HepG2 (cell line): Measurements from ENCODE around the gene PLEKHA6. TPM values are rescaled to one million over a fixed set of nuclear protein-coding genes. Genes with fewer than 3 reads are reported as not detected.

Experiments
- ATAC-seq: fragments of 200-7000 bp; cut with Tn5 transposase; 3 replicates; pipeline ENCODE4 v1.9.1; 2020; ENCODE audit warnings: mild to moderate bottlenecking, moderate library complexity
- BruUV-seq: library from RNA; stranded (reverse); fragments of 400-500 nt; replicated peaks from 2 replicates; lab custom pipeline; 2021; lab: Mats Ljungman, UMichigan
- CTCF ChIA-PET: fragments of 300-600 bp; formaldehyde crosslinking; extraction: SDS; loops from one replicate; lab custom pipeline; 2021; ENCODE audit warnings: low total read pairs, inconsistent platforms, low intra/inter-chr PET ratio; lab: Yijun Ruan, JAX
- POLR2A ChIA-PET: fragments of 350-600 bp; sonication (Branson Sonifier 250); formaldehyde crosslinking; loops from one replicate; lab custom pipeline; 2020; ENCODE audit warnings: antibody characterized with exemption, inconsistent platforms; lab: Yijun Ruan, JAX
- DNase-seq: peaks from one replicate; pipeline ENCODE4 v3.0.0-alpha.2; 2015; ENCODE audit warnings: low spot score
- FAIRE-seq: peaks from 3 replicates; lab custom pipeline; 2011; peaks lifted over from hg19 to GRCh38; lab: Jason Lieb, UNC
- H2AFZ ChIP-seq: one replicate; pipeline ENCODE4 v1.6.1; 2011; ENCODE audit warnings: low read length, inconsistent platforms
- H3K27ac ChIP-seq: fragments of 300-600 bp; 3 replicates; pipeline ENCODE4 v1.8.0; 2011; ENCODE audit warnings: mixed run types, mild to moderate bottlenecking, mixed read lengths, low read length, inconsistent platforms; ENCODE audit not compliant: insufficient read depth; ENCODE audit errors: extremely low read length
- H3K27me3 ChIP-seq, 2 experiments: fragments of 200-600 bp in 1 of 2; 2 replicates in 1 of 2; 3 replicates in 1 of 2; pipeline versions ENCODE4 v1.6.0 to v1.8.0; 2011; ENCODE audit warnings: low read length in 2 of 2, mild to moderate bottlenecking in 2 of 2, moderate library complexity in 2 of 2, inconsistent platforms in 1 of 2; ENCODE audit not compliant: insufficient read depth in 2 of 2, control insufficient read depth in 1 of 2
- H3K36me3 ChIP-seq, 2 experiments: fragments of 200-600 bp in 1 of 2; replicated peaks in 1 of 2; 2 replicates in 1 of 2; 3 replicates in 1 of 2; pipeline versions ENCODE4 v1.5.1 to v1.8.0; 2011; ENCODE audit warnings: low read length in 2 of 2, inconsistent platforms in 1 of 2; ENCODE audit not compliant: insufficient read depth in 2 of 2, control insufficient read depth in 1 of 2
- H3K4me1 ChIP-seq: 2 replicates; pipeline ENCODE4 v1.5.1; 2012; ENCODE audit warnings: low read length, inconsistent platforms; ENCODE audit not compliant: insufficient read depth
- H3K4me2 ChIP-seq: 2 replicates; pipeline ENCODE4 v1.6.0; 2011; ENCODE audit warnings: low read depth, low read length, inconsistent platforms
- H3K4me3 ChIP-seq, 3 experiments: fragments of 200-600 bp in 1 of 3; sonication (generic), shearing (Covaris generic) in 1 of 3; replicated peaks in 1 of 3; 2 replicates each; pipeline ENCODE4 v1.5.1; 2011 to 2016; ENCODE audit warnings: low read length in 3 of 3, inconsistent platforms in 2 of 3, low read depth in 2 of 3, mild to moderate bottlenecking in 2 of 3, control low read depth in 1 of 3, mixed read lengths in 1 of 3; ENCODE audit not compliant: insufficient read depth in 1 of 3
- H3K79me2 ChIP-seq: one replicate; pipeline ENCODE4 v1.6.1; 2011; ENCODE audit warnings: low read length, inconsistent platforms; ENCODE audit not compliant: insufficient read depth
- H3K9ac ChIP-seq: 2 replicates; pipeline ENCODE4 v1.6.0; 2011; ENCODE audit warnings: mild to moderate bottlenecking, low read depth, low read length, inconsistent platforms; ENCODE audit not compliant: insufficient read depth
- H3K9me3 ChIP-seq: 2 replicates; pipeline ENCODE4 v1.5.1; 2012; ENCODE audit warnings: mild to moderate bottlenecking, low read length
- H4K20me1 ChIP-seq: 2 replicates; pipeline ENCODE4 v1.6.0; 2011; ENCODE audit warnings: inconsistent platforms, mild to moderate bottlenecking, low read length, moderate library complexity; ENCODE audit not compliant: insufficient read depth
- DNMT3B ChIP-seq: conservative IDR thresholded peaks from 2 replicates; pipeline ENCODE4 v1.6.1; 2016; ENCODE audit warnings: missing biosample characterization, control low read depth
- EEA1 ChIP-seq: sonication (generic); formaldehyde crosslinking; IDR thresholded peaks from 2 replicates; pipeline ENCODE4 v1.5.1; 2020; ENCODE audit warnings: mild to moderate bottlenecking, missing genetic modification reagents, borderline replicate concordance
- FOXO1 ChIP-seq: sonication (generic); formaldehyde crosslinking; IDR thresholded peaks from 2 replicates; pipeline ENCODE4 v1.4.0; 2020; ENCODE audit warnings: missing genetic modification reagents
- MEIS1 ChIP-seq: sonication (generic); formaldehyde crosslinking; IDR thresholded peaks from 2 replicates; pipeline ENCODE4 v1.9.0; 2021; ENCODE audit warnings: mild to moderate bottlenecking, missing genetic modification reagents, moderate library complexity, borderline replicate concordance
- PHF21A ChIP-seq: sonication (generic); formaldehyde crosslinking; IDR thresholded peaks from 2 replicates; pipeline ENCODE4 v1.5.0; 2020; ENCODE audit warnings: mild to moderate bottlenecking, missing genetic modification reagents
- PHF5A ChIP-seq: IDR thresholded peaks from one replicate; pipeline ENCODE4 v1.6.1; 2018; ENCODE audit warnings: low read depth, missing genetic modification reagents; ENCODE audit not compliant: unreplicated experiment
- RNF2 ChIP-seq: fragments of 450-650 bp; conservative IDR thresholded peaks from 2 replicates; pipeline ENCODE4 v1.6.1; 2016; ENCODE audit warnings: low read depth
- ZBTB1 ChIP-seq: sonication (generic); formaldehyde crosslinking; IDR thresholded peaks from 2 replicates; pipeline ENCODE4 v1.4.0; 2020; ENCODE audit warnings: missing genetic modification reagents, borderline replicate concordance
- ZNF251 ChIP-seq: sonication (generic); formaldehyde crosslinking; IDR thresholded peaks from 2 replicates; pipeline ENCODE4 v1.9.0; 2021; ENCODE audit warnings: mild to moderate bottlenecking, missing genetic modification reagents
- ZNF263 ChIP-seq: sonication (generic); formaldehyde crosslinking; IDR thresholded peaks from 2 replicates; pipeline ENCODE4 v1.4.0; 2020; ENCODE audit warnings: missing genetic modification reagents
- ZNF282 ChIP-seq: fragments of 450-650 bp; IDR thresholded peaks from 2 replicates; pipeline ENCODE4 v1.6.1; 2018; ENCODE audit not compliant: partially characterized antibody
- ZNF34 ChIP-seq: sonication (generic); formaldehyde crosslinking; IDR thresholded peaks from 2 replicates; pipeline ENCODE4 v1.4.0; 2020; ENCODE audit warnings: mild to moderate bottlenecking, missing genetic modification reagents, borderline replicate concordance
- ZNF564 ChIP-seq: sonication (generic); formaldehyde crosslinking; IDR thresholded peaks from 2 replicates; pipeline ENCODE4 v1.8.1; 2023; ENCODE audit warnings: mild to moderate bottlenecking, missing genetic modification reagents
- ZNF670 ChIP-seq: sonication (generic); formaldehyde crosslinking; IDR thresholded peaks from 2 replicates; pipeline ENCODE4 v1.8.0; 2022; ENCODE audit warnings: mild to moderate bottlenecking, missing genetic modification reagents, borderline replicate concordance
- WGBS: methylation state at CpG from one replicate; pipeline ENCODE4 v1.1.6; 2017; ENCODE audit warnings: low lambda C conversion rate; 5-methylcytosine and 5-hydroxymethylcytosine counted together
- in situ Hi-C: cut with HindIII; loops from 2 replicates; pipeline ENCODE4 v1.10.0; 2017; ENCODE audit warnings: low pct_unique_long_range_greater_than_20kb; ENCODE audit not compliant: extremely low pct_ligation_motif_present
- intact Hi-C: fragments of 100-400 bp; cut with micrococcal nuclease; formaldehyde crosslinking; loops from one replicate; pipeline ENCODE4 v1.10.0; 2022; ENCODE audit not compliant: unreplicated experiment
- polyA plus RNA-seq, 8 experiments: library from polyadenylated mRNA; depleted of rRNA in 3 of 8; stranded (reverse) in 7 of 8; unstranded in 1 of 8; fragments of >200 nt; fragmentation: Illumina TruSeq in 4 of 8; extraction: Trizol in 4 of 8; gene quantifications; 2 replicates each; pipeline versions ENCODE4 v1.2.1 to v1.2.3, GENCODE V29; 2011 to 2016; ENCODE audit warnings: low read depth in 4 of 8, missing spikeins in 1 of 8, mixed read lengths in 1 of 8; ENCODE audit not compliant: insufficient read depth in 1 of 8
- total RNA-seq, 5 experiments: library from RNA; depleted of rRNA; stranded (reverse); fragments of >200 nt; fragmentation: Illumina TruSeq; extraction: Trizol; gene quantifications; 2 replicates each; pipeline ENCODE4 v1.2.3, GENCODE V29; 2016; ENCODE audit warnings: low read depth in 1 of 5
- TF ChIP-seq, protein P1 (sequence below): sonication (generic); formaldehyde crosslinking; IDR thresholded peaks from 2 replicates; pipeline ENCODE4 v1.4.0; 2020; ENCODE audit warnings: mild to moderate bottlenecking, low read depth, missing genetic modification reagents

PLEKHA6 gene
- total and polyA plus RNA-seq, 2 of the 13 experiments (the other 11 are each of a cell fraction or from before 2014, with no cell fraction given), result 5.3 to 11.4 TPM

DNA sequence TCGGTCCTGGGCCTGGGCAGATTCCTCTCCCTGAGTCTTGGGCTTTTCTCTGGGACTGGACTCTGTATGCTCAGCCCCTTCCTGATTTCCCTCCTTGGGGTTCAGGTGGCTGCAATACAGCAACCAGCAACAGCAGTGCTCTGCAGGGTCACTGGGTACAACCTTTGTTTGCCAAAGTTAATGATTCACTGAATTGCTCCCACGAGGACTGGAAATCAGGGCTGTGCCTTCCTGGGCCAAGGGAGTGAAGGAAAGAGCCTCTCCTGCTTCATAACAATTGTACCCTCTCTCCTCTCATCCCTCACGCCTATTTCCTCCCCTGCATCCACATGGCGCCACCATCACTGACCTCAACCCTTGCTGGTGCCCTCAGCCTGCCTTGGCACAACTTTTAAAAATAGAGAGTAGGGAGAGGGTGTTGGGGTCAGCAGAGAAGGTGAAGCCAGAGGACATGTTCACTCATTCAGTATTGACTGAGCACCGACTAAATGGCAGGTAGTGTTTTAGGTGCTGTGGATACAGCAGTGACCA is 93.2 kb downstream of the PLEKHA6 start (continued):
- TF ChIP-seq, protein P1, sequence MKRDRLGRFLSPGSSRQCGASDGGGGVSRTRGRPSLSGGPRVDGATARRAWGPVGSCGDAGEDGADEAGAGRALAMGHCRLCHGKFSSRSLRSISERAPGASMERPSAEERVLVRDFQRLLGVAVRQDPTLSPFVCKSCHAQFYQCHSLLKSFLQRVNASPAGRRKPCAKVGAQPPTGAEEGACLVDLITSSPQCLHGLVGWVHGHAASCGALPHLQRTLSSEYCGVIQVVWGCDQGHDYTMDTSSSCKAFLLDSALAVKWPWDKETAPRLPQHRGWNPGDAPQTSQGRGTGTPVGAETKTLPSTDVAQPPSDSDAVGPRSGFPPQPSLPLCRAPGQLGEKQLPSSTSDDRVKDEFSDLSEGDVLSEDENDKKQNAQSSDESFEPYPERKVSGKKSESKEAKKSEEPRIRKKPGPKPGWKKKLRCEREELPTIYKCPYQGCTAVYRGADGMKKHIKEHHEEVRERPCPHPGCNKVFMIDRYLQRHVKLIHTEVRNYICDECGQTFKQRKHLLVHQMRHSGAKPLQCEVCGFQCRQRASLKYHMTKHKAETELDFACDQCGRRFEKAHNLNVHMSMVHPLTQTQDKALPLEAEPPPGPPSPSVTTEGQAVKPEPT (CRISPR knock-in tag), result no peak
- TF ChIP-seq ZNF251 (CRISPR knock-in tag), result no peak
- TF ChIP-seq FOXO1 (CRISPR knock-in tag), result peak; percentile 66; the same call in 1 of the 2 replicates
- TF ChIP-seq ZNF564 (CRISPR knock-in tag), result 0 out of 2 replicates have a peak, but pooled peaks have one; percentile 58
- no peak for TF ChIP-seq MEIS1 (CRISPR knock-in tag)
- peak; percentile 90 for TF ChIP-seq PHF21A (CRISPR knock-in tag)
- TF ChIP-seq PHF5A (CRISPR knock-in tag), result no peak
- TF ChIP-seq DNMT3B (CRISPR knock-in tag), result 0 out of 2 replicates have a peak, but pooled peaks have one; percentile 45
- TF ChIP-seq ZNF670, result no peak
- TF ChIP-seq ZBTB1, result no peak
- TF ChIP-seq ZNF34, result 0 out of 2 replicates have a peak, but pooled peaks have one; percentile 30
- TF ChIP-seq ZNF282, result no peak
- TF ChIP-seq, all 625 proteins: peak for 151

DNA sequence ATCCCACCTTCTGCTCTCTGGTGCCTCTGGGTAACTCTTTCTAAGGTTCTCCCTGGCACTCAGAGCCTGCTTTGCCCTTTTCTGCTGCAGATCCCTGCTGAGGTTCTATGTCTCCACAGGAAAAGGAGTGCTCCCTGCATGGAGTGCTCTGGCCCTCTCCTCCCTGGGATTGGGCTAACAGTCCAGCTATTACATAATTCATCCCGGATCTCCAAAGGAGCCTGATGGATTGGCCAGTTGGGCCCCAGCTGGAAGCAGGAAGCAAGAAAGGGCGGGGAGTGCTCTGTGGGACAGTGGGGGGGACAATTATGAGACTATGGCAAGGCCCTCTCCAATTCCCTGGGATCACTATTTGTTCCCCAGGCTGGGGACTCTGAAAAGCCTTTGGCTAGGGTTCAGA is 94.1 kb downstream of the PLEKHA6 start:
- peaks cover 5 to 33% of the 10 kb centered on the region in 2 experiments; a peak in 4 of 5 replicates for H3K36me3 ChIP-seq
- peak overlapping the region; percentile 78 for H3K27ac ChIP-seq
- no peaks in the 10 kb centered on the region for H4K20me1 ChIP-seq
- intact Hi-C loops, result loop anchor here (1.0 kb wide), 1 partner anchor 23 kb away; no protein-coding TSS in a partner anchor
- no peak overlapping the region for H2AFZ ChIP-seq
- no TSS peak for BruUV-seq
- DNase-seq (no peak), ATAC-seq (no peak), FAIRE-seq (no peak)
- H3K27me3 ChIP-seq, result no peaks in the 10 kb centered on the region
- no peaks in the 10 kb centered on the region for H3K79me2 ChIP-seq
- H3K9ac ChIP-seq, result peak overlapping the region; percentile 67; the same call in 1 of the 2 replicates
- peaks cover 41% of the 10 kb centered on the region for H3K4me1 ChIP-seq
- H3K4me2 ChIP-seq, result no peak overlapping the region; the same call in 1 of the 2 replicates
- no peak overlapping the region for H3K4me3 ChIP-seq
- in situ Hi-C loops, result no loop called here
- TF ChIP-seq ZNF263 (CRISPR knock-in tag) (peak; percentile 97), RNF2 (no peak), EEA1 (no peak)
- no peaks in the 10 kb centered on the region for H3K9me3 ChIP-seq
- POLR2A ChIA-PET, result interaction anchor here (2.2 kb wide), 1 partner anchor 11 kb away, joined by 7 read pairs; no protein-coding TSS in a partner anchor
- CTCF ChIA-PET, result no interaction called here
- 95% methylated on average over 2 of the region's 2 CpGs for WGBS
